Fibroblast of gingiva (primary cell): ENCODE measurements around the gene CHD1L.
A peak's percentile ranks its signal among the peaks of the same experiment; 100 is the strongest.
"Not testable (repeated sequence)": the region's sequence is repeated elsewhere in the genome, so short reads cannot be mapped to it uniquely, and the experiment has no call there.

Source experiments
- DNase-seq: peaks from one replicate; pipeline ENCODE4 v3.0.0-alpha.2; 2011; ENCODE audit warnings: low read depth

CHD1L gene

DNA sequence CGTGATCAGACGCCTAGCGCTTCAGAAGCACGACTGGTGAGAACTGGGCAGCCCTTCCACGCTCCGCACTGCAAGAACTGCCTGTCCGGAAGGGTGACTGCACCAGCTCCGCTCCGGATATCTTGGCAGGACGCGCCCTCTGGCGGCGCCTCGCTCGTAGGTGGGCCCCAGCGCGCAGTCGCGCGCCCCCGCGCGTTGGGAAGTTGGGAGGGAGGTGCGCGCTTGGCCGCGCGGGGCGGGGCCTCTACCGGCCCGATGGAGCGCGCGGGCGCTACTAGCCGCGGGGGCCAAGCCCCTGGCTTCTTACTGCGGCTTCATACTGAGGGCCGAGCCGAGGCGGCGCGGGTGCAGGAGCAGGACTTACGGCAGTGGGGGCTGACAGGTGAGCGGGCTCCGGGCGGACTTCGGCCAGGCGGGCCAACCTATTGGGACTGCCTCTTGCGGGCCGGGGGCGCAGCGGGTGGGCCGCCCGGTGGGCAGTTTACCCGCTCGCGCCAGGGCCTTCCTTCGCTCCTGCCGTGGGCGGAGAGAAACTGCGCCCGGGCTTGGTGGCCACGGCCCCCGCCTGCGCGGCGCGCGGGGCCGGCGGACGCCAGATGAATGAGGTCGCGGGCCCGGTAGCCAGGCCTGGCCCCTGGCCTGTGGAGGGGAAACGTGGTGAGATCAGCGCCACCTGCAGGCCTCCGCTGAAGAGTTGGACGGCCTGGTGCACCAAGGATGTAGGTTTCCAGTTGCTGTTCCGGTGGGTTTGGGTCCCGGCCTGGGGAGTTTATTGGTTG is at the start of gene CHD1L:
Gene CHD1L, plus strand, starts transcription at position 236 of the 779 bp plus-strand sequence. Its CDS starts 20 bp downstream, at position 256.
- DNase-seq, result peak; percentile 95

DNA sequence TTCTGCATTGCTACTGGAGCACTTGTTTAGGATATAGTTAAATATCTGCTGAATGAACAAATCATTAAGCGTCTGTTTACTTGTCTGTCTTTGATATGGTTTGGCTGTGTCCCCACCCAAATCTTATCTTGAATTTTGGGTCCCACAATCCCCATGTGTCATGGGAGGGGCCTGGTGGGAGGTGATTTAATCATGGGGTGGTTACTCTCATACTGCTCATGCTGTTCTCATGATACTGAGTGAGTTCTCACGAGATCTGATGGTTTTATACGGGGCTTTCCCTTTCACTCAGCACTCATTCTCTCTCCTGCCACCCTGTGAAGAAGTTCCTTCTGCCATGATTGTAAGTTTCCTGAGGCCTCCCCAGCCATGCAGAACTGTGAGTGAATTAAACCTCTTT is 45.2 kb upstream of the CHD1L start:
- not testable (repeated sequence) for DNase-seq

DNA sequence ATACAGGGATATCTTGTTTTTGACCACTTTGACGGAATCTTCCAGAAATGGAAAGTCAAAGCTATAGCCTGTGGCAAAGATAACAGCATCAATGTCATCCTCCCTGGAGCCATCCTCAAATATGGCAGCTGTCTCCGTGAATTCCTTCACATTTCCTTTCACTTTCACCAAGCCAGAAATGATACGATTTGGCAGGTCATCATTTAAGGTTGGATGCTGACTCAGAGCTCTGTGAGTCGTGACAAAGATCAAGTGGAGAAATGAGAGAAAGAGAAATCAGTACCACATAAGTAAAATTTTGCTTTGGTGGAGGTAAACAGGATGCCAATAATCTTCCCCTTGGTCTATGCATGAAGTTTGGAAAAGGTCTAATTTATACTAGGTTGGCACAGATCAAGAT is 41.2 kb upstream of the CHD1L start:
- no peak for DNase-seq

DNA sequence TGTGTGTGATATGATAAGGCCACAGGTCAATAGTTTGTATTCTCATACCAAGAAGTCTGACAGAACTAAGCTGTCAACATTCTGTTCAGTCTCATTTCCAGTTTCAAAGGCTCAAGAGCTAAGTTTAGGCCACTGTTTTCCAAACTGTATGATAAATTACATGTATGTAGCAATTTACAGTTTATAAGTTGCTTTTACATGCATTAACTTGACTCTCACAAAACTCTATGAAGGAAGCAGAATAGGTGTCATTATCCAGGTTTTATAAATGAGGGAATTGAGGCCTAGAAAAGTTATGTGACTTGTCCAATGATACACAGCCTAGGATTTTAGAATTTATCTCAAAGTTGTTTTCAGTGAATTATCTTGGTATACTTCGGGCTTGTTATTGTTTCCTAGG is 40.7 kb upstream of the CHD1L start:
- no peak for DNase-seq

DNA sequence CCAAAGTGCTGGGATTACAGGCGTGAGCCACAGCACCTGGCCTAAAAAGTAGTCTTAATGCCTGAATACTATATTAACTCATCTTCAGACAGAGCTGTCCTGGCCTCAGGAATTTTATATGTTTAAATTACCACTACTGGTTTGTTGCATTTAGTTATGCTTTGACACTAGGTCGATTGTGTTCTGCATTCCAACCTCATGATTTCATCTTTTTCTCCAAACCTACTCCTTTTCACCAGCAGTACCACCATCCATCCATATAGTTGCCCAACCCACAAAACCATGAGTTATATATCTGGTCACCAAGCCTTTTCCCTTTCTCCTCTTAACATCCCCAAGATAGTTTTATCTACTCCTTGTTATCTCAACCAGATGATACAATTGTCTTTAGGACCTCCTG is 39.9 kb upstream of the CHD1L start:
- no peak for DNase-seq

DNA sequence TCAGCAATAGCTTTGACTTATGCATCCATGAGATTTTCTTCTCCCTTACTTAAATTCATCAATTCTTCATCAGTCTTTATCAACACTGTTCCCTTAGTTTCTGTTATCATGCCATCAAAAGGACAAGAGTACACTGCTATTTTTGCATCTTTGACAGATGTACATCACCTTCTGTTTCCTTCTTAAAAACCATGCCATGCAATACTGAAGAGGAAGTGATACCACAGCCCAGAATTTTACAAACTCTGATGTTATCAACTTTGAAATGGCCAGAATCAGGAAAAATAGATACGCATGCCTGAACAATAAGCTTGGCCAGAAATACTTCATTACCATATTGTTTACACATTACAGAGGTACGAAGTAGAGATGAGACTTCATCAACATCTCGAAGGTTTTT is 38.4 kb upstream of the CHD1L start:
- DNase-seq, result no peak

DNA sequence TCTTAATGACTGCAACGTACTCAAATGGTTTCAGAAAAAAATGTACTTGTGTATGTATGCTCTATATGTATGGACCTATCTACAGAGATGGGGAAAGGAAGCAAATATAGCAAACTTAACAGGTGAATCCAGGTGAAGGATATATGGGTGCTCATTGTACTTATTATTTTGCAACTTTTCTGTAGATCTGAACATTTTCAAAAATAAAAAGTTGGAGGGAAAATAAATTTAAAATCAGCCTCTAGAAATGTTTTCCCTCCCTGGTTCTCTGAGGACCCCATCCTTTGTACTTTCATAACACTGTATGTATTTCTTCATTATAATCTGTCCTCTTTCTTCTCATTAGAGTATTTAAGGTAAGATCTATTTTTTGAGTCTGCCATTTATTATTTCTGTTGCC is 35.3 kb upstream of the CHD1L start:
- no peak for DNase-seq

DNA sequence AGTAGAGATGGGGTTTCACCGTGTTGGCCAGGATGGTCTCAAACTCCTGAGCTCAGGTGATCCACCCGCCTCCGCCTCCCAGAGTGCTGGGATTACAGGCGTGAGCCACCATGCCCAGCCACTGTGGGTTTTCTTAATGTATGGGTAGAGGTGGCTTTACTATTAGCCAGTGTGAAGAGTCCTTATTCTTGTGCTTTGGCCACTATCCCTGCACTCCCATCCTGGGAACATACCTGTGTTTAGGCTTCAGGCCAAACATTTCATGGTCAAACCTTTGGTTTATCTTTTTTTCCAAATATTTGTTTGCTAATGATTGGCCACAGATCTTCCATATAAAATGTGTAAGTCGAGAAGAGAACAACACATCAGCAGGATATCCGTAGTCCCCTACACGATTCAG is 33.9 kb upstream of the CHD1L start:
- no peak for DNase-seq

DNA sequence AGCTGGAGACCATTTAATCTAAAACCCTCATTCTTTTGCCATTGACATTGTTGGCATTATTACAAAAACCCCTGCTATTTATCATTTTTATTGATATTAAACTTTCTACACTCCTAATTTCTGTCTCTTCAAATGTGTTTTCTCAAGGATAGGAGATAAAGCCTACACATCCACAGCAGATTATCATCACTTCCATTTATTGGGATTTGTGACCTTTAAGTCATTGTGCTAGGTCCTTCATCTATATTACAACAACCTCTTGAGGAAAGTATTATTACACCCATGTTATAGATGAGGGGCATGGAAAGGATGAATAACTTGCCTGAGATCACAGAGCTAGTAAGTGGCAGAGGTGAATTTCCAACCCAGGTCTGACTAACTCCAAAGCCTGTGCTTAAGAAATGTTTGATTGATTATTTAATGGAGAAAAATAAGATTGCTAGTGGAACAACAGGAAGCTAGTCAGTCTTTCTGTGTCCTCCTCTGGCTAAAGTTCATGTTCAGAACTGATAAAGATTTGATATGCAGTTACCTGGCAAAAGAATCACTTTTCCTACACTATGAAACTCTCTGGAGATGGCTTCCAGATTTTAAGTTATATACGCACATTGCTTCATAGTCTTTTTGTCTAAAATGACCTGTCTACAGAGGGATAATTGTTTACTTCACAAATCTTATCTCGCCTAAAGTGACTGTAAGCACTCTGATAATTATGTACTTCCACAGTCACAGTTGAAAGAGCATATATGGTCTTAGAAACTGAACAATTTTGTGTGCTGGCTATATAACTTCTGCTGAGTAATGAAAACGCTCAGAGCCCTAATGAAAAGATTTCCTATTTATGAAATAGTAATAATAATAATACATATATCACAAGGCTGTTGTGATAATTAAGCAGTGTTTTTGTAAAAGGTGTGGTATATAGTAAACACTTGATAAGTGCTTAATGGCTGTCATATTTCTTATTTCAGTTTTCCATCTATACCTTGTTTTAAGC is 32.4 kb upstream of the CHD1L start:
- no peak for DNase-seq

DNA sequence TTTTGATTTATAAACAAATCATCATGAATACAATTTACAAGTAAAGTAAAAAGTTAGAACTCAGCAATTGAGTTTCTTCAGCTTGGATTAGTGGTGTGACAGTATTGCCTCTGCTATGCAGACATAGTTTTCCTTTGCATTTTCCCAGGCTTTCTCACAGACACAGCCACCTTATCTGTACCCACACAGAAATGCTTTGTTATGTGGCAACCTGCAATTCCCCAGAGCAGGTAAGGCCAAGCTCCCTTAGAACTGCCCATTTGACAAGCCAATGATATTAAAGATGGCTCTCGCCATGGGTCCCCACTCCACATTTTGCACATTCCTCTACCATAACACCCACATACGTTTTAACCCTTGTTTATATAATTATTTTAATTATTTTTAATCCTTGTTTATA is 31.5 kb upstream of the CHD1L start:
- DNase-seq, result no peak

DNA sequence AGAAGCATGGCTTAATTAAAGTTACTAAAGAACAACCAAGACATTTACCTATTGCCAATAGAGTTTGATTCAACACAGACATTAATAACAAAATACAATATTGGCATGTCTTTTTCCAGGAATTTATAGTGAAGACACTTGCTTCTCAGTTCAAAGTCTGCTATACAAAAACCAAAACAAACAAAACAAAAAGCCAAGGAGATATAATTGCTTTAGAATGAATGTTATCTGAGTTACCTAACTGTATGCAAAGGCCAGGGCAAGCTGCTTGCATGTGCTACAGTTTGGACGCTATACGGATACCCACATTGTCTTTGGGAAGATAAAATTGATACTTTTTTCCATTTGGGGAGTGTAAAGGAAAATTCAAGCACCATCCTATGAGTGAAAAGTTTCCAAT is 30.9 kb upstream of the CHD1L start:
- DNase-seq, result no peak

DNA sequence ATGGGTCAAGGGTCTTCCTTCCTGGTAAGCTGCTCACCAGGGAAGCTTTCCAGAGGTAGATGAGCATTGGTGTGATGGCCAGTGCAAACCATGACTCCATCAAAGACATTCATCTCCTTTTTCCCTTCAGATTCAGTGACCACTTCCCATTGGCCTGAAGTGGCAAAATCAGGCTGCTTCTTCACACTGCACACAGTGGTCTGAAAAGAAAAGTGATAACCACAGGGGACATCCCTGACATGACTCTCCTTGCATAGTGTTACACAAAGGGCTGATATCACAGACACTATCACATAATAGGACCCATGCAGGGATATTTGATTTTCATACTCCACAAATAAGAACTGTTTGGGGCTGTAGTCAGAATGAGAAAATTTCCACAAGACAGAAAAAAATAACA is 29.2 kb upstream of the CHD1L start:
- DNase-seq, result no peak

DNA sequence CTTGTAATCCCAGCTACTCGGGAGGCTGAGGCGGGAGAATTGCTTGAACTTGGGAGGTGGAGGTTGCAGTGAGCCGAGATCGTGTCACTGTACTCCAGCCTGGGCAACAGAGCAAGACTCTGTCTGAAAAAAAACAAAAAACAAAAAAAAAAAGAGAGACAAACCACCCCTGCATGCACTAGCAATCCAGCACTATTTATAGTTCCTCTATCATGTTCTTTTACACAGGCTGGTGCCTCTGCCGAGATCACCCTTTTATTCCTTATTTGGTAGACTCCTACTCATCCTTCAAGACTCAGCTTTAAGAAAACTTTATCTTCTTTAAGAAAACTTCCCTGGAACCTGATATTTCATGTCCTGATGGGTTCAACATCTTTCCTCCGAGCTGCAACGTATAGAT is 28.2 kb upstream of the CHD1L start:
- no peak for DNase-seq

DNA sequence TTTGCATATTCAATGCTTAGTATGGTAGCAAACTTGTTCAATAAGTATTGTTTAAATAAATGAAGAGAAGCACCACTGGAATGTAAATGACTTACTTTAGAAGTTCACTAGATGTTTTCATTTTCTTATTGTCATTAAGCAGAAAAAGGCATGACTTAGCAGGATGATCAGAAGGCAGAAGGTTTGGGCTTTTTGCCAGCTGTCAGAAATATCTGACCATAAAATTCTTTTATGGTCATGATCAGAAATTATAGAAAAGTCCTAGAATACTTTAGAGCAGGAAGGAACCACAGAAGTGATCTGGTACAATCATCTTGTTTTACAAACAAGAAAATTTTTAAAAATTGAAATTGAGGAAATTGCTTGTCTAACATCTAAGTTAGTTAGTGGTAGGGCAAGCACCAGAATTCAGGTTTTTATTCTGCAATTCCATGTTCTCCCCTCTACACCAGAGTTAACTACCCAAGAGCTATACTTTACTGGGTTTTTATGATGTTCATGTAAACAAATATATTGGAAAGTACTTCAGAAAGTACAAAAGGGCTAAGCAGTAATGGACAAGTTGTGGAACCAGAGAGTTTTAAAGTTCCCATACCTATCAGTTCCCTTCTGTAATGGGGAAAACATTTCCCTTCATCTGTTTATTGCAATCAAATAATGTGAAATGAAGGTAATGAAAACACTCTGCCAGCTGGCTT is 27.5 kb upstream of the CHD1L start:
- DNase-seq, result no peak

DNA sequence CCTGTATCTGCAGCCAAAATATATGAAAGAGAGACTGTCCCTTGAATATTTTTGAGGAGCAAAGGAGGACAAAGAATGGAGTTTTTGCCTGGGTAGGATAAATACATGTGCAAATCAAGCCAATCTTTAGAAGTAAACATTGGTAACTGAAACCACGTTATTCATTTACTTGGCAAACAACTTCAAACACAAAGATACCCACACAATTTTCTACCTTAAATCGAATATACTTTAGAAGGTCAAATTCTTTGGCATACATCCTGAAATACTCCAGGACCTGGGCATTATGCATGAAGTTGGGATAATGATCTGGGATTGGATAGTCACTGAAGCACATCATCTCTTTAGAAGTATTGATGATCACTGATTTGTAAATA is 27.0 kb upstream of the CHD1L start:
- DNase-seq, result no peak

DNA sequence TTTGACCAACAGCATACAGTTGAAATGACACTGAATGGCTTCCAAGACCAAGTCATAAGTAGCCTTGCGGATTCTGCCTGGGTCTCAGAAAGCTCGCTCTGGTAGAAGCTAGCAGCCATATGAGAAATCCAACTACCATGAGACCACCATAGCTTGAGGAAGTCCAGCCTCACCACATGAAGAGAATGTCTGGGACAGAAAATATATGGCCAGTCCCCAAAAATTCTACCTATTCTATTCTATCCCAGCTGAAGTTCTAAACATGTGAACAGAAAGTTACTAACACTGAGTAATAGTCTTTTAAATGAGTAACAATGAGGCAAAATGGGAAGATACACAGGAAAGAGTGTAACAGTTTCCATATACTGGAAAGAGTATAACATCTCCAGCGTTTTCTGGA is 26.4 kb upstream of the CHD1L start:
- DNase-seq, result no peak

DNA sequence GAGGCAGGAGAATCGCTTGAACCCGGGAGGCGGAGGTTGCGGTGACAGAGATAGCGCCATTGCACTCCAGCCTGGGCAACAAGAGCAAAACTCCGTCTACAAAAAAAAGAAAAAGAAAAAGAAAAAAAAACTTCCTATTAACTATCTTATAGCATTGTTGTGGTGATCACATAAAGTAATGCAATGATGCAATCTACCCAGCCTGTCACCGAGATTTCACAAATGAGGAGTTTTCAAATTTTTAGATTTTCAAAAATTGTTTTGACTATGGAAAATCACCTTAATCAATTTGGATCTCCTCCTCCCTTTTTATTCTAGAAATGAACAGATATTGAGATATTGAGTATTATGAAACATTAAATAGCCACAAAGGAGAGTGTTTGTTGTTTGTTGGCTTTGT is 25.3 kb upstream of the CHD1L start:
- DNase-seq, result no peak

DNA sequence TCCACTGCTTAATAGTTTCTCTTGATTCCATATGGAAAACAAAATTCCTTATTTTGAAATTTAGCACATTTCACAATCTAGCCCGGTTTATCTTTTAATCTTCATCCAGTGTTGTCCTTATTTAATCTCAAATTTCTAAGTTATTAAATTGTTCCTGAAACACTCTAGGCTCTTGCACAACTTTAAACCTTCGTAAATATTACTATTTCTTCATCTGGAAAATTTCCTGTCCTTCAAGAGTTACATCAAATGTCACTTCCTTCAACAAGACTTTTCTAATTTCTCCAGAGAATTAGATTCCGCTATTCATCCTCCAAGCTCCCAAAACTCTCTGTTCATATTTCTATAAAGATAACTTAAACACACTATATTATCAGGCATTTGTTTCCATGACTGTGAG is 23.9 kb upstream of the CHD1L start:
- no peak for DNase-seq

DNA sequence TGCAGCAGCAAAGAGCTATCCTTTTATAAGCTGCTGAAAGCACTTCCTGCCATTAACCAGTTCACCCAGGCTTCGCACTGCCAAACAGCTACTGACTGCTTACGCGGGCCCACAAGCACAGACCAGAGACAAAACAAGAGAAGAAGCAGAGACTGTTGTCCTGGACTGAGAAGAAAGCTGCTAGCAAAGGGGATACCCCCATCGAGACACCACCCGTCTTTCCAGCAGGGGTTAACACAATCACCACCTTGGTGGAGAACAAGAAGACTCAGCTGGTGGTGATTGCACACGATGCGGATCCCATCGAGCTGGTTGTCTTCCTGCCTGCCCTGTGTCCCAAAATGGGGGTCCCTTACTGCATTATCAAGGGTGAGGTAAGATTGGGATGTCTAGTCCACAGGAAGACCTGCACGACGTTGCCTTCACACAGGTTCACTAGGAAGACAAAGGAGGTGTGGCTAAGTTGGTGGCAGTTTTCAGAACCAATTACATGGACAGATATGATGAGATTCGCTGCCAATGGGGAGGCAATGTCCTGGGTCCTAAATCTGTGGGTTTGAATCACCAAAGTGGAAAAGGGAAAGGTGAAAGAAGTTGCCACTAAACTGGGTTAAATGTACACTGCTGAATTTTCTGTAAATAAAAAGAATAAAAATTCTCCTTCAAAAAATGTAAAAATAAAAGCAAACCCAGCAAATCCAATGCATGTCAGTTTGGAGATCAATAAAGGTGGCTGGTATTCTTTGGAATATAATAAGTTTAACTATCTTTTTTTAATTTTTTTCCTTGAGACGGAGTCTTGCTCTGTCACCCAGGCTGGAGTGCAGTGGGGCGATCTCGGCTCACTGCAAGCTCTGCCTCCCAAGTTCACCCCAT is 18.5 kb upstream of the CHD1L start:
- DNase-seq, result no peak

DNA sequence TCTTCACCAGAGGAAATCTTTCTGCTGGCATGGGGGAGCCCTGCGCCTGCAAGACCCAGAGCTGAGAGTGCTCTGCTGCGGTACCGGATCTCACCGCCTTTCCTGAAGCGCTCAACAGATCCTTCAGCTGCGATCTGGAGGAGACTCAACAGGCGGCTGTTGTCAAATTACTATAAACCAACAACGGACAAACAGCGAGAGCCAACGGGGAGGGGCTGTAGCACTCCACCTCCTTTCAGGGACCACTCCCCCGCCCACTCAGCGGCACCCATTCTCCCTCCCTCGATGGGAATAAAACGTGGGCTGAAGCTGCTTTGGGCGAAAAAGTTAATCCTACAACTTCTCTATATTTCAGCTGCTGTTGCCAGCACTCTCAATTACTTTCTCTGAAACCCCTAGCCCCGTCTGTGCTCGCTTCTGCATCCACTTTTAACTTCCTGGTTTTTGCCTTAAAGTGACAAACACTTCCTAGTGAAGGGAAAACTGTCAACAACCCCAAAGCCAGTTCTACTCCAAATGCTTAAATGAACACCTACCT is 17.2 kb upstream of the CHD1L start, which contains the start of gene FMO5:
Gene FMO5, minus strand, starts transcription at position 147 of the 538 bp plus-strand sequence. CDS start 310 bp downstream, outside the sequence.
- DNase-seq, result peak; percentile 62

DNA sequence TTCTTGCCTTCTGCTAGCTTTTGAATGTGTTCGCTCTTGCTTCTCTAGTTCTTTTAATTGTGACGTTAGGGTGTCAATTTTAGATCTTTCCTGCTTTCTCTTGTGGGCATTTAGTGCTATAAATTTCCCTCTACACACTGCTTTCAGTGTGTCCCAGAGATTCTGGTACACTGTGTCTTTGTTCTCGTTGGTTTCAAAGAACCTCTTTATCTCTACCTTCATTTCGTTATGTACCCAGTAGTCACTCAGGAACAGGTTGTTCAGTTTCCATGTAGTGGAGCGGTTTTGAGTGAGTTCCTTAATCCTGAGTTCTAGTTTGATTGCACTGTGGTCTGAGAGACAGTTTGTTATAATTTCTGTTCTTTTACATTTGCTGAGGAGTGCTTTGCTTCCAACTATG is 11.5 kb upstream of the CHD1L start:
- DNase-seq, result not testable (repeated sequence)
